DOHH2 (cell line): ENCODE data around the gene MINAR1.

Source experiments
- H3F3A ChIP-seq: fragments of 200-600 bp; sonication (generic), shearing (Covaris generic); 2 replicates; pipeline ENCODE4 v1.6.0; 2016; ENCODE audit warnings: antibody characterized with exemption, mild to moderate bottlenecking; ENCODE audit not compliant: control insufficient read depth, insufficient read depth
- H3K27ac ChIP-seq: fragments of 200-600 bp; sonication (generic); 2 replicates; pipeline ENCODE4 v1.5.1; 2014; ENCODE audit warnings: low read depth, mild to moderate bottlenecking, low read length, moderate library complexity
- H3K27me3 ChIP-seq: fragments of 200-600 bp; sonication (generic); 2 replicates; pipeline ENCODE4 v1.6.1; 2014; ENCODE audit warnings: mild to moderate bottlenecking, low read length, mixed read lengths; ENCODE audit not compliant: control insufficient read depth
- H3K36me3 ChIP-seq: fragments of 200-600 bp; sonication (generic); 2 replicates; pipeline ENCODE4 v1.6.1; 2014; ENCODE audit warnings: mild to moderate bottlenecking, low read length, moderate library complexity, mixed read lengths; ENCODE audit not compliant: control insufficient read depth
- H3K4me1 ChIP-seq: fragments of 200-600 bp; sonication (generic); 2 replicates; pipeline ENCODE4 v1.6.1; 2014; ENCODE audit warnings: mild to moderate bottlenecking, low read length, mixed read lengths; ENCODE audit not compliant: control insufficient read depth
- H3K4me2 ChIP-seq: fragments of 200-600 bp; sonication (generic); 2 replicates; pipeline ENCODE4 v1.6.0; 2014; ENCODE audit warnings: mild to moderate bottlenecking, low read length, moderate library complexity
- H3K4me3 ChIP-seq: fragments of 200-600 bp; sonication (generic); 2 replicates; pipeline ENCODE4 v1.5.1; 2014; ENCODE audit warnings: mild to moderate bottlenecking, low read length, mixed read lengths
- H3K79me2 ChIP-seq: fragments of 200-600 bp; sonication (generic); 2 replicates; pipeline ENCODE4 v1.6.1; 2014; ENCODE audit warnings: mild to moderate bottlenecking, low read length, mixed read lengths; ENCODE audit not compliant: control insufficient read depth
- H3K9me2 ChIP-seq: fragments of 200-600 bp; sonication (generic); replicated peaks from 2 replicates; pipeline ENCODE4 v1.6.1; 2014; ENCODE audit warnings: mild to moderate bottlenecking, low read length, mixed read lengths; ENCODE audit not compliant: control insufficient read depth
- H3K9me3 ChIP-seq: fragments of 200-600 bp; sonication (generic); 2 replicates; pipeline ENCODE4 v1.6.1; 2014; ENCODE audit warnings: antibody characterized with exemption, low read length, mixed read lengths; ENCODE audit not compliant: control insufficient read depth, insufficient read depth
- H4K20me1 ChIP-seq: fragments of 200-600 bp; sonication (generic); 2 replicates; pipeline ENCODE4 v1.6.0; 2014; ENCODE audit warnings: low read depth, mild to moderate bottlenecking, antibody characterized with exemption, low read length, moderate library complexity; ENCODE audit not compliant: control insufficient read depth, insufficient read depth
- EZH2phosphoT487 ChIP-seq: fragments of 200-600 bp; sonication (generic); IDR thresholded peaks from 2 replicates; pipeline ENCODE4 v1.6.1; 2017; ENCODE audit warnings: borderline replicate concordance, mild to moderate bottlenecking, antibody characterized with exemption, low read length, moderate library complexity, mixed read lengths
- TF ChIP-seq, protein P1 (sequence below): fragments of 200-600 bp; sonication (generic); IDR thresholded peaks from one replicate; pipeline ENCODE4 v1.5.1; 2014; ENCODE audit warnings: antibody characterized with exemption, mild to moderate bottlenecking, low read depth, low read length; ENCODE audit not compliant: poor library complexity, severe bottlenecking

The MINAR1 gene

GRCh38 chr15:79454063-79454462 lies 21.9 kb downstream of the MINAR1 start:
- H3K9me3 ChIP-seq: no peaks in the 10 kb centered on the region
- H3K9me2 ChIP-seq: no peaks in the 10 kb centered on the region
- no peak overlapping the region for H3K27ac ChIP-seq
- no peak overlapping the region for H3K4me3 ChIP-seq
- H4K20me1 ChIP-seq: no peaks in the 10 kb centered on the region
- H3K79me2 ChIP-seq: no peaks in the 10 kb centered on the region
- H3F3A ChIP-seq: no peaks in the 10 kb centered on the region
- H3K27me3 ChIP-seq: no peaks in the 10 kb centered on the region
- no peak for TF ChIP-seq EZH2phosphoT487
- TF ChIP-seq, protein P1, sequence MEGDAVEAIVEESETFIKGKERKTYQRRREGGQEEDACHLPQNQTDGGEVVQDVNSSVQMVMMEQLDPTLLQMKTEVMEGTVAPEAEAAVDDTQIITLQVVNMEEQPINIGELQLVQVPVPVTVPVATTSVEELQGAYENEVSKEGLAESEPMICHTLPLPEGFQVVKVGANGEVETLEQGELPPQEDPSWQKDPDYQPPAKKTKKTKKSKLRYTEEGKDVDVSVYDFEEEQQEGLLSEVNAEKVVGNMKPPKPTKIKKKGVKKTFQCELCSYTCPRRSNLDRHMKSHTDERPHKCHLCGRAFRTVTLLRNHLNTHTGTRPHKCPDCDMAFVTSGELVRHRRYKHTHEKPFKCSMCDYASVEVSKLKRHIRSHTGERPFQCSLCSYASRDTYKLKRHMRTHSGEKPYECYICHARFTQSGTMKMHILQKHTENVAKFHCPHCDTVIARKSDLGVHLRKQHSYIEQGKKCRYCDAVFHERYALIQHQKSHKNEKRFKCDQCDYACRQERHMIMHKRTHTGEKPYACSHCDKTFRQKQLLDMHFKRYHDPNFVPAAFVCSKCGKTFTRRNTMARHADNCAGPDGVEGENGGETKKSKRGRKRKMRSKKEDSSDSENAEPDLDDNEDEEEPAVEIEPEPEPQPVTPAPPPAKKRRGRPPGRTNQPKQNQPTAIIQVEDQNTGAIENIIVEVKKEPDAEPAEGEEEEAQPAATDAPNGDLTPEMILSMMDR: no peak
- peaks cover 3% of the 10 kb centered on the region; the same call in 1 of the 2 replicates for H3K4me1 ChIP-seq
- H3K4me2 ChIP-seq: no peak overlapping the region
- no peaks in the 10 kb centered on the region for H3K36me3 ChIP-seq

GRCh38 chr15:79455361-79455760 lies 23.2 kb downstream of the MINAR1 start:
- no peak overlapping the region for H3K4me3 ChIP-seq
- no peaks in the 10 kb centered on the region for H3K9me3 ChIP-seq
- H3K4me2 ChIP-seq: no peak overlapping the region
- TF ChIP-seq, protein P1: no peak
- no peak for TF ChIP-seq EZH2phosphoT487
- H3K4me1 ChIP-seq: peaks cover 3% of the 10 kb centered on the region; the same call in 1 of the 2 replicates
- no peaks in the 10 kb centered on the region for H3K79me2 ChIP-seq
- H3F3A ChIP-seq: no peaks in the 10 kb centered on the region
- H3K9me2 ChIP-seq: no peaks in the 10 kb centered on the region
- no peaks in the 10 kb centered on the region for H3K36me3 ChIP-seq
- H4K20me1 ChIP-seq: no peaks in the 10 kb centered on the region
- H3K27me3 ChIP-seq: no peaks in the 10 kb centered on the region
- H3K27ac ChIP-seq: no peak overlapping the region

DNA sequence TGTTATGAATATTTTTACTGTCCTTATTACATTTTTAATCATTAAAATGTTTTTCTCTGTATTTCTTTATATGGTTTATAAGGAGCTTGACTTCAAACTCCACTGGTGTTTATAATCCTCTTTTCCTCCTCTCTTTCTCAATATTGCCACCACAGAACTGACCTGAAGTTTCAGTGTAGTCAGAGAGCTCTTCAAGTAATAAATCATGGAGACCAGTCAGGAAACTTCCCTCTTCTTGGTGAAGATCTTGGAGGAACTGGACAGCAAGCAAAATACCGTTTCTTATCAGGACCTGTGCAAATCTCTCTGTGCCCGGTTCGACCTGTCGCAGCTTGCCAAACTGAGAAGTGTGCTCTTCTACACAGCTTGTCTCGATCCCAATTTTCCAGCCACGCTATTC lies 23.8 kb downstream of the MINAR1 start:
- Histone ChIP-seq H3K4me1 (peaks cover 3% of the 10 kb centered on the region; the same call in 1 of the 2 replicates), H3K4me2 (no peak overlapping the region), H3K27ac (no peak overlapping the region), H3K9me3 (no peaks in the 10 kb centered on the region), H3K9me2 (no peaks in the 10 kb centered on the region), H3K27me3 (no peaks in the 10 kb centered on the region), H3K4me3 (no peak overlapping the region), H4K20me1 (no peaks in the 10 kb centered on the region), H3K79me2 (no peaks in the 10 kb centered on the region), H3K36me3 (no peaks in the 10 kb centered on the region), H3F3A (no peaks in the 10 kb centered on the region)
- TF ChIP-seq, protein P1: no peak

DNA sequence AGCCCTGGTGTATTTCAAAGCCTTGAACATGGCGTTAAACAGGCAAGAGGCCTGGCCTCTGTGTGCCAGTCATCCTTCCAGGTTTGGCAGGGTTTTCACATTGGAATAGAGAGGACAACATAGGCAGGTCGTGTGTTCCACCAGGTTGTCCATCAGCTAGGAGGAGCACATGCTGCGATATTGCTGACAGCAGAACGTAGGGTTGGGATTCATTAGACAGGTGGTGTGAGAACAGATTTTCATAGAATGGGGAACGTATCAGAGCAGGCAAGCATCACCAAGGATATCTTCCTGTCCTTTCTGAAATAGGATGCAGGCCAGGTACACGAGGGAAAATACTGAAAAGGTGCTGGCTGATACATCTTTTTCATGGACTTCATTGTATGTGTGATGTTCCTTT lies 26.4 kb downstream of the MINAR1 start:
- no peak overlapping the region for H3K4me2 ChIP-seq
- no peak for TF ChIP-seq EZH2phosphoT487
- TF ChIP-seq, protein P1: no peak
- H3K4me1 ChIP-seq: peaks cover under 1% of the 10 kb centered on the region; the same call in 1 of the 2 replicates
- H3K79me2 ChIP-seq: no peaks in the 10 kb centered on the region
- H3K27me3 ChIP-seq: no peaks in the 10 kb centered on the region
- no peaks in the 10 kb centered on the region for H3K9me2 ChIP-seq
- H3K4me3 ChIP-seq: no peak overlapping the region
- no peaks in the 10 kb centered on the region for H4K20me1 ChIP-seq
- no peaks in the 10 kb centered on the region for H3K9me3 ChIP-seq
- H3F3A ChIP-seq: no peaks in the 10 kb centered on the region
- H3K27ac ChIP-seq: no peak overlapping the region
- H3K36me3 ChIP-seq: no peaks in the 10 kb centered on the region
